NCI-H524 treated with DMSO at 0.1 percent for 48 hours (cell line): ENCODE results near the gene PRRG1.
"Not testable (repeated sequence)": the region's sequence is repeated elsewhere in the genome, so short reads cannot be mapped to it uniquely, and the experiment has no call there.

Source experiments
- DNase-seq: peaks from one replicate; lab custom pipeline; 2025; lab: John Stamatoyannopoulos, UW

Gene PRRG1

DNA sequence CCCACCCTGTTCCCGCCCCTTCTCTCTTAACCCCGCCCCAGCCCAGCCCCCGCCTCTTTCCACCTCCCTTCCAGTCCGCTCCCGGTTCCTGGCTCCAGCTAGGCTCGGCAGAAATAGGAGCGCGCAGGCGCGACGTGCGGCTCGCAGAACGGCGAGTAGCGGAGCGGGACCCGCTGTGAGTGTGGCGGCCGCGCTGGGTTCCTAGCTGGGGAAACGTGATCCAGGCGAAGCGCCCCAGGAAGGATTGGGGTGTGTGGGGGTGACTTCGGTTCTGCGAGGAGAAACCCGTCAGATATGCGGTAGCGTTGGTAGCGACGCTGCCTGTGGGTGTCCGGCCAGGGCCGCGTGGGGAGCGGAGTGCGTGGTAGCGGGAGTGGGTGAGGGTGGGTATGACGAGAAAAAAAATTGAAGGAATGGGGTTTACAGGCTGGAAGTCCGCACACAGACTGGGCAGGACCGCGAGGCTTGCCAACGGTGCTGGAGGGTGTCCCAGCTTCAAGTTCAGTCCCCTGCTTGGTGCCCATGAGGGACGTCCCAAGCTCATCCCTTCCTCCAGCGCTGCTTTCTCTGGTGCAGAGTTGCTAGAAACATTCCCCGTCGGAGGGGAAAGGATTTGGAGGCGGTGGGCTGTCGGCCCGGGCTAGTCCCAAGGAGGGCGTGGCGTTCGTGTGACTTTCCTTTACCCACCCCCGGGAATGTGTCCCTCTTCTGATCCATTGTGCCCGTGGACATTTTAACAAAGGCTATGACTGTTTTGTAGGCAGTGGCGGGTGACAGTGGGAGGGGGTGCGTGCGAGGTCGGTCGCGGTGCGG lies at the start of gene PRRG1:
Gene PRRG1 (plus strand): TSS at position 144 of the 813 bp plus-strand sequence. CDS start 56,886 bp downstream, outside the sequence.
- DNase-seq: peak; percentile 39

DNA sequence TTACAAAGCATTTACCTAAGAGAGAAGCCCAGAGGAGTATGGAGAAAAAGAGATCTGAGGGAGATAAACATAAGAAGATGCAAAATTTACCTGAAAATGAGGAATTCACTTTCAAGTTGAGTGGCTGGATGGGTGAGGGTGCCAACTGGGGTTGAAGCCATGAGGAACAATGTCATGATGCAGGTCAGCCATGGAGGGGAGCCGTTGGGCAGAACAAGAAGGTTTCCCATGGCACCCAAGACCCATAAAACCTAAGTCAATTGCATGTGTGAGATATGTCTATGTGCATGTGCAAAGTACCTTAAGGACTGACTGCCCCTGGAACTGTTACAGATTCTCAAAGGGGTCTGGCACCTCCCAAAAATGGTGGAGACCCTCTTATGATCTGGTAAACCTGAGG lies 46.6 kb upstream of the PRRG1 start:
- DNase-seq: no peak

DNA sequence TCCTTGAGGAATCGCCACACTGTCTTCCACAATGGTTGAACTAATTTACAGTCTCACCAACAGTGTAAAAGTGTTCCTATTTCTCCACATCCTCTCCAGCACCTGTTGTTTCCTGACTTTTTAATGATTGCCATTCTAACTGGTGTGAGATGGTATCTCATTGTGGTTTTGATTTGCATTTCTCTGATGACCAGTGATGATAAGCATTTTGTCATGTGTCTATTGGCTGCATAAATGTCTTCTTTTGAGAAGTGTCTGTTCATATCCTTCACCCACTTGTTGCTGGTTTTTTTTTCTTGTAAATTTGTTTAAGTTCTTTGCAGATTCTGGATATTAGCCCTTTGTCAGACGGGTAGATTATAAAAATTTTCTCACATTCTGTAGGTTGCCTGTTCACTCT lies 43.9 kb upstream of the PRRG1 start:
- not testable (repeated sequence) for DNase-seq

GRCh38 chrX:37314531-37314930 lies 34.6 kb upstream of the PRRG1 start:
- DNase-seq: no peak

- DNase-seq: no peak
Observed at GRCh38 chrX:37315511-37316248, 33.5 kb upstream of the PRRG1 start.

DNA sequence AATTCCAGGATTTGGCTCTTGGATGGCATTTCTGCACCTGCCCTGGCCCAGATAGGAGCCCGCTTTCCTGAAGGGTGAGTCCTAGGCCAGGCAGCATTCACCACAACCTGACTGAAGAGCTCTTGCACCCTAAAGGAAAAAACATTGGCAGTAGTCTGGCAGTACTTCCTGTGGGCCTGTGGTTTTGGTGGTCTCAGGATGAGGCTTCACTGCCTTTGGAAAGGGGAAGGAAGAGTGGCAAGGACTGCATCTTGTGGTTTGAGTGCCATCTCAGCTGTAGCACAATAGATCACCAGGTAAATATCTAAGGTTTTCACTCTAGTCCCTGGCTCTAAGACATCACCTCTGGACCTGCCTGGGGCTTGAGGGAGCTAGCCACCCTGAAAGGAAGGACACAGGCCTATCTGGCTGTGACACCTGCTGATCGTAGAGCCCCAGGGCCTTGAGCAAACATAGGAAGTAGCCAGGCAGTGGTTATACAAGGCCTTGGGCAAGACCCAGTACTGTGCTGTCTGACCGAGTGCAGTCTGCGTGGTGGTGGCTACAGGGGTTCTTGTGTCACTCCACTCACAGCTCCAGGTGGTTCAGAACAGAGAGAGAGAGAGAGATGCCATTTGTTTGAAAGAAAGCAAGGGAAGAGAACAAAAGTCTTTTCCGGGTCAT lies 28.5 kb upstream of the PRRG1 start:
- no peak for DNase-seq

DNA sequence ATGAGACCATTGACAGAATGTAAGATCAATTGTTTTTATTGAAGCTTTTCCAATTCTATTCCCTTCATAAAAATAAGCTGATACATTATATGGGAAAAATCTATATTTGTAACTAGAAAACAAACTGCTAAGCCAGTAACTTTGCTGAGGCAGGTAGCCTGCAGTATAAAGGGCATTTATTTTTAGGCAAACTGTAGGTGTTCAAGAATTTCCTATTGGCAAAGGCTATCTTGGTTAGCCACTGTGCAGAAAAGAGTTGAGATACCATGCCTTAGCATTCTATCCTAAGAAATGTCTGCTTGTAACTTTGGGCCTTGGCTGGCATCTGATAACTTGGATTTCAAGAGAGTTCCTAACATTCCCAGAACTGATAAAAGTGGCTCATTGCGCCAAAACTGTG lies 18.5 kb upstream of the PRRG1 start:
- DNase-seq: no peak

GRCh38 chrX:37331546-37331945 lies 17.6 kb upstream of the PRRG1 start:
- no peak for DNase-seq

DNA sequence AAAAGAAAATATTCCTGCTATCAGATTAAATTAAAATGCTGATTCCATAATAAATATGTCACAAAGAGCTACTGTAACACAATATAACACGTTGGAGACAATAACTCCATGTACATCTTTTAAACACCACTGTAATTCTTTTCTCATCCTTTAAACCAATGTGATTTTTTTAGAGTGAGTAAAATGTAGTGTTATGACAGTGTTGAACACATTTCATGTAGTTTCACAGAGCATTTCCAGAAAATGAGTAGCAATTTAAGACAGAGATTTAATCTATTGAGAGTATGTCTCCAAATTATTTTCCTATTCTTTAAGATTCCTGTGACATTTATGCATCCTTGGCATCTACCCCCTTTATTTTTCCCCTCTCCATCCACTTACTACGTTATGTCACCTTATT lies 17.1 kb upstream of the PRRG1 start:
- no peak for DNase-seq

DNA sequence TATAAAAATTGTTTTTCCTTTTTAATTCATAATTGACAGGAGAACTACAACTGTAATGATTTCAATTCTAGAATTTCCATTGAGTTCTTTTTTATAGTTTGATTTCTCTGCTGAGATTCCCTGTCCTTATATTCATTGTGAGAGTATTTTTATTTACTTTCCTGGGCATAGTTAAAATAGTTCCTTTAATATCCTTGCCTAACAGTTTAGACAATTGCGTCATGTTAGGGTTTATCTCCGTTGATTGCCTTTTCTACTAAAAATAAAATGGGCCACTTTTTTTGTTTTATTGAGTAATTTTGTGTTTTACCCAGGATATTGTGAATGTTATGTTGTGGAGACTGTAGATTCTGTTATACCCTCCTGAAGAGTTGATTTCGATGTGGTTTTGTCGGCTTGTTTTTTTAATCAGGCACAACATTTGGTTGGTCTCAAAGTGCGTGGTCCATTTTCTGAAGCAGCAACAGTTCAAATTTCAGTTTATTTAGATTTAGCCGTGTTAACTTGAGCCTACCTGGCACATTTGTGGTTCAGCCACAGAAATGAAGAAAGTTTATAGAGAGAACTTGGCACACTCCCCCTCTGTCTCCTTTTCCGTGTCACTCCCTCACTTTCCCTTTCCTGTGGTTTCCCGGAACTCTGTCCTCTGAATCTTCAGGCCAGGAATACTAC lies 16.0 kb upstream of the PRRG1 start:
- no peak for DNase-seq

- no peak for DNase-seq
Observed at GRCh38 chrX:37347420-37347819, 1.7 kb upstream of the PRRG1 start.

DNA sequence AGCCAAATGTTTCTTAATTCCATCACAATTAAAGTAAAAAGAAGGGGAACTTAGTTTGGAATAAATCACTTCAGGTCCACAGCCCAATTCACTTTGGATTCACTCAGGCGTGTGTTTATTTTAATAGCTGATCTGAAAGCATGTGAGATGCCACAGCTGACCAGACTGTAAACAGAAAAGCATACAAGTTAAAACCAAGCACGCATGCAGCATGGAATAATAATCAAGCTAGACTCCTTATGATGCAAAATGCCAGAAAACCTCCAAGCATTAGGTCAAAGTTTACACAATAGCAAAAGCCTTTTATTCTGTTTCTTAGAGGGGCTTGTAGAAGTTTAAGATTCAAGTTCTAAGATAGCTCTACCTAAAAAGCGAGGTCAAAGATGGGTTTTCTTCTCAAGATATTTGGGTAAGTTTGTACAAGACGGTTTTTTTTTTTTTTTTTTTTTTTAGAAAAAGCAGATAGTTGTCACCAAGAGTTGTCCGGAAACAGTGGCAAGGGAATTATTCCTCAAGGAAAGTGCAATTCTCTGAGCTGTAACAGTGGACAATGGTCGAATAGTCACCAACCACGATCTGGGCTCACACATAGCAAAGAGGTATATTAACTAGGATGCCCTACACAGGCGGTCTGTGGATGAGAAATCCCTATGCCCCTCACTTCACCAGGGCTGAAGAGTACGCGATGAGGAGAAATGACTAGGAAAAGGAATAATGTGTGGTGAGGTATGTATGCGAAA lies 763 bp upstream of the PRRG1 start:
- DNase-seq: no peak

- no peak for DNase-seq
Observed at GRCh38 chrX:37348971-37349220, 268 bp upstream of the PRRG1 start.

DNA sequence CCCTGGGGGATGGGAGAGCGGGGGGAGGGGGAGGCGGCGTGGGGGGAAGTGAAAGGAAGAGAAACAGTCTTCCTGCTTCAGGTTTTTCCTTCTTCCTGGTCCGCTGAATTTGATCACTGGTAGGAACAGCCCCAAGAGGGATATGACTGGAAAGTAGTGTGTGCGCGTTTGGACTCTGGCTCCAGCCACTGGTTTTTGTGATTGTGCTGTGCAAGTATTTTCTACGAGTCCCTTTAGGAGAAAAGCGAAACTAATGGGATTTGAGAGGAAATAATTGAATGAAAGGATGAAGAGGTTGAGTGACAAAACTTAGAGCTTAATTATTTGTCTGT lies 836 bp downstream of the PRRG1 start:
- DNase-seq: no peak

GRCh38 chrX:37353646-37354045 lies 4.5 kb downstream of the PRRG1 start:
- DNase-seq: no peak

GRCh38 chrX:37357436-37357835 lies 8.3 kb downstream of the PRRG1 start:
- DNase-seq: no peak

GRCh38 chrX:37361596-37361995 lies 12.4 kb downstream of the PRRG1 start:
- no peak for DNase-seq

- DNase-seq: no peak
Observed at GRCh38 chrX:37364666-37365065, 15.5 kb downstream of the PRRG1 start.

DNA sequence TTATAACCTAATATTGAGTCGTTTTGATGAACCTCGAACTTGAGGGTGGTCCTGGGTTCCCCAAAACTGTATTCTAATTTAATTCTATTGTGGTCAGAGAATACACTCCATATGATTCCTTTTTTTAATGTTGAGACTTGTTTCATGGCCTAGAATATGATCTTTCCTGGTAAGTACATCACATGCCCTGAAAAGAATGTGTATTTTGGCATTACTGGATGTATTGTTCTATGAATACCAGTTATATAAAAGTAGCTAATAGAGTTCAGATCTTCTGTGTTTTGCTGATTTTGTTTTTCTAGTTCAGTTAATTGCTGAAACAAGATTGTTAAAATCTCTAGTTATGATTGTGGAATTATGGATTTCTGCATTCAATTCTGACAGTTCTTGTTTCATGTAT lies 18.8 kb downstream of the PRRG1 start:
- no peak for DNase-seq

- no peak for DNase-seq
Observed at GRCh38 chrX:37370499-37371141, 21.5 kb downstream of the PRRG1 start.

GRCh38 chrX:37371578-37371991 lies 22.4 kb downstream of the PRRG1 start:
- no peak for DNase-seq

DNA sequence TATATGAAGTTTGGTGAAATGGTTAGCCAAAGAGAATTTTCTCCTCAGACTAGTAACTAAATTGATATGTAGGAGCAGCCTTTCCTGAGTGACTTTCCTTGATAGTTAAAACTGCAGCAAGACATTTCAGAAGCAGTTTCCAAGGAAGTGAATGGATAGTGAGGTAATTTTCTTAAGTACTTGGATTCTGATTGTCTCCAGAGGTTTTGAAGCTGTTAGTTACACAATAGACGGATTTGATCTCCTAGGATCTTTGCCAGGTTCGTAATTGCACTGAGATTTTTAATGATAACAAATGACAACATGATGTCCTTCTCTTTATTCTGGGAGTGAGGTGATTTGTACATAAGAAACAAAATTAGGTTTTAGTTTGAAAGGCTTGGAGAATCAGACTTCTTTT lies 29.2 kb downstream of the PRRG1 start:
- no peak for DNase-seq
